GM19468 (cell line): Measurements from ENCODE around the gene MOGAT1.
"Not testable (repeated sequence)": the region's sequence is repeated elsewhere in the genome, so short reads cannot be mapped to it uniquely, and the experiment has no call there.

Source experiments
- ATAC-seq: cut with Tn5 transposase; IDR thresholded peaks from one replicate; pipeline ENCODE4 v1.9.1; 2021; ENCODE audit warnings: mild to moderate bottlenecking, moderate library complexity, moderate number of reproducible peaks; ENCODE audit not compliant: unreplicated experiment; ENCODE audit errors: extremely low read depth

MOGAT1 gene

DNA sequence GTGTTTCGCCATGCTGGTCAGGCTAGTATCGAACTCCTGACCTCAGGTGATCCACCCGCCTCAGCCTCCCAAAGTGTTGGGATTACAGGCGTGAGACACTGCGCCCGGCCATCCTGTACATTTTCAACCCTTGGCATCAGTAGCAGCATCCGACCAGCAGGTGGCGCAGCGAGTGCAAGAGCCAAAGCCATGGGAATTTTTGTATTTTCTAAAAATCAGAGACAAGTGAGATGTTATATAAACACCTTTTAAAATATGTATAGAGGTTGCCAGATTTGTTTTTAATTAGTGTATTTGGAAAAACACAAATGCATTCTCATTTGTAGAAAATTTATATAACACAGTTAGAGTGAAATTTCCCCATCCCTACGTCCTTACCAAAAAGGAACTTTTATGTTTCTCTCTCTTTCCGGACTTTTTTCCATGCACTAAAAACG, 36.8 kb downstream of the MOGAT1 start:
- ATAC-seq, result no peak

DNA sequence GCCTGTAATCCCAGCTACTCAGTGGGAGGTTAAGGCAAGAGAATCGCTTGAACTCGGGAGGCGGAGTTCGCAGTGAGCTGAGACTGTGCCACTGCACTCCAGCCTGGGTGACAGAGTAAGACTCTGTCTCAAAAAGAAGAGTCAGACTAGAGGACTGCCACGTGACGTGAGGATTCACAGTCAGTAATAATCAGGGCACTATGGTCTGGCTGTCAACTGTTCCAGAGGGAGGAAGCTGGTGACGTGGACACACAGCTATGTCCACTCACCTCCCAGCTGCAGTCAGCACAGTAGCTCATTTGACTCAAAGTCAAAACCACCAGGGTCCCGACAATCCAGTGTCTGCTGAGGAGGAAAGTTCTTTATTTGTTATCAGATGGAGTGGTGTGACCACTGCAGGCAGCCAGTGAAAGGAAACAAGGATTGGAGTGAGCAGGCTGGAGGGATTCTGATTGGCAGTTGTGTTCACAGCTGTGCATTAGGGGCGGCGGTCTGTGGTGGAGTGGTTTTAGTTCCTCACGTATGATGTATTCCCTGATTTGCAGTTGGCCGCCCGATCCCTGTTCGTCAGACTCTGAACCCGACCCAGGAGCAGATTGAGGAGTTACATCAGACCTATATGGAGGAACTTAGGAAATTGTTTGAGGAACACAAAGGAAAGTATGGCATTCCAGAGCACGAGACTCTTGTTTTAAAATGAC, 37.9 kb downstream of the MOGAT1 start:
- ATAC-seq, result no peak

DNA sequence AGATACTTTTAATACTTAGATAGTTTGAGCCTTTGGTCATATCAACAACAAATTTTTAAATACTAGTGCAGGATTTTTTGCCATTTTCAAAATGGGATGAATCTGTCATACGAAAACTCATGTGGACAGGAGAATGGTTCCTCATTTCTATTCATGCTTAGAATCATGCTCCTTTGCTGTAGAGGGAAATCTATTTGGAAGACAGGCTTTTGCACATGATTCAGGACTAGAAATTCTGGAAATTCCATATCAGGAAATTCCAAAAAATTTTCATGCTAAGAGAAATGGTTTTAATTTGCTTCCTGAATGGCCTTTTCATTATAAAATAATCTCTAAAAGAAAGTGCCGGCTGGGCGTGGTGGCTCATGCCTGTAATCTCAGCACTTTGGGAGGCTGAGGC, 39.3 kb downstream of the MOGAT1 start:
- ATAC-seq, result no peak

DNA sequence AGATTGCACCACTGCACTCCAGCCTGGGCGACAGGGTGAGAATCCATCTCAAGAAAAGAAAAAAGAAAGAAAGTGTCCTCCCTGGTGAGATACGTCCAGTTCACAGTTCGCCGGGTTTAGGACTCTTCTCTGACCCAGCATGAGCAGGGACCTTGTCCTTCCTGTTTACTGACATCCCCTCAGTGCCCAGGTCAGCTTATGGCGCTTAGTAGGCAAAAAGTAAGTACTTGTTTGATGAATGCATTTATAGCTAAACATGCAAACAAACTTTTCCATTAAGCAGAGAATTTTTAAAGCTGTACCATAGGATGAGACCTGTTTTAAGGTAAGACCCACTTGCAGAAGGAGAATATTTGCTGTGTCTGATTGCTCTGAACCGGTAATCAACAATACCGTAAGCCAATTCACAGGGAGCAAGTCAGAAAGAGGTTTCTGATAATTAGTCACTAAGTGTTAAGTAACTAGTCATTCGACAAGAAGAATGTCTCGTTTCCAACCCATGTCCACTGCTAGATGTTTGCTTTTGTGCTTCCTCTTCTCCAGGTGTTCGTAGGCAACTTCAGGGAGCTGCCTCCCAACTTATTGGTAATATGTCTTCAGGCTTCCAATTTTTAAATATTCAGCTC, 40.0 kb downstream of the MOGAT1 start:
- no peak for ATAC-seq

DNA sequence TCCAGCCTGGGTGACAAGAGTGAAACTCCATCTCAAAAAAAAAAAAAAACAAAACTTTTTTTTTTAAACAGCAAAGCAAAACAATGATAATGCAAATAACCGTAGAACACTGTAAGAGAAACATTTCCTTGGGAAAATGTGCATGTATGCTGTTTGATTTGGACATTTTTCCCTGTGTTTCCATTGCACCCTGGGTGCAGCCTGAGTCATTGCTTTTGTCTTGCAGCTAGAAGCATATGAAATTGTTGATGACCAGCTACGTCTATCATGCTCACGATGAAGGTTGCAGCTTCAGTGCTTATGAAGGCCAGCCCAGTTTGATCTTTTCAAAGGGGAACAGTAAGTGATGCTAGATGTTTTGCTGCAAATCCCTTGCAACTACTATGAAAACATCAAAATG, 41.5 kb downstream of the MOGAT1 start:
- no peak for ATAC-seq

DNA sequence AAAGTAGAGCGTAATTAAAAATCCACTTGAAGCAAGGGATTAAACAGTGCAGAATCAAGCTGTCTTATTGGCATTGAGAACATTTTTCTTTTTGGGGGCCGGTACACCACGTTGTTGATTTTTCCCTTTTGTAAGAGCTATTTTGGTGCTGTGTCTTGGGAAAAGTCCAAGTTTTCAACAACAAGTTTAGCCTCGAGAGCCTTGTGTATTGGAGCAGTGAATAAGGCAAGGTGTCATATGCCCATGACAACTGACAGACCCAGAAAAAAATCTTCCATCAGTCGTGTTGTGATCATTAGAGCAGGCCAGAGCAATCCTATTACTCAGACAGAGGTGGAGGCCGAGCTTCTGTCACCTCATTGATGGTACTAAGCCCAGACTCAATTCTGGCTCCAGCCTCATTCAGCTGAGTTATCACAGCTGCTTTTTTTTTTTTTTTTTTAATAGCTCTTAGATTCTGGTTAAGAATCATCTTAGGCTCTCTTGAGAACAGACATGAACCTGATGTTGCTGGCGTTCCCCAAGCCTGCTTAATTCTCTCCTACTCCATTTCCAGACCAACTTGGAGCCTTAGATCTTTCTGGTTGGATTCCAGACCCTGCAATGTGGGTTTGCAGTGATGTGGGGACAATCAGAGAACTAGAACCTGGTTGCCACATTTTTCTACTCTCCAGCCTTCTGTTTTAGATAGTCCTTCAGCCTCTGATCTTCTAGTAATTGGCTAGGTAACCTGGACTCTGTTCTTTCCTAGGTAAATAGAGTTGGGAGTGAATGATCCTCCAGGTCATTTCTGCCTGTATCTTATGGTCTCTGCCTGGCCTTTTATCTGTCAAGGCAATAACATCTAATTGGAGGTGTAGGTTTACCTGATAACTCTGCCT, 43.1 kb downstream of the MOGAT1 start:
- no peak for ATAC-seq

DNA sequence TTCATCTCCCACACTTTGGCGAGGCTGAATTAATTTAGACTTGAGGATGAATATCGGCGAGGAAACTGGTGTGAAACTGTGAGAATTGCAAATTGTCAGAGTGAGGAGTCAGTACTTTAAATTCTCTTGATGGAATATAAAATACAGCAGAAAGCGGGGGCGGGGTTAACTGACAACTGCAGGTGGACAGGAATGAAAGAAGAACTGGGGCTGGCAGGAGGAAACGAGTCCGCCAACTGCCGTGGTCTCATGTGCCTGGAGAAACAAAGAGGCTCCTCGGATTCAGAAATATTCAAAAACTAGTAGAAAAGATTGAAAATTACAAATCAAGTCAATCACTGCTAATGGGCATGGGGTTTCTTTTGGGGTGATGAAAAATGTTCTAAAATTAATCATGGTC, 44.3 kb downstream of the MOGAT1 start:
- no peak for ATAC-seq

DNA sequence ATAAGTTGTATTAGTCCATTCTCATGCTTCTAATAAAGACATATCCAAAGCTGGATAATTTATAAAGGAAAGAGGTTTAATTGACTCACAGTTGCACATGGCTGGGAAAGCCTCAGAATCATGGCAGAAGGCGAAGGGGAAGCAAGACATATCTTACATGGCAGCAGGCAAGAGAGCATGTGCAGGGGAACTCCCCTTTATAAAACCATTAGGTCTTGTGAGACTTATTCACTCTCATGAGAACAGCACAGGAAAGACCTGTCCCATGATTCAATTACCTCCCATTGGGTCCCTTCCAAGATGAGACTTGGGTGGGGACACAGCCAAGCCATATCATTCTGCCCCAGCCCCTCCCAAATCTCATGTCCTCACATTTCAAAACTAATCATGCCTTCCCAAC, 48.3 kb downstream of the MOGAT1 start:
- not testable (repeated sequence) for ATAC-seq

DNA sequence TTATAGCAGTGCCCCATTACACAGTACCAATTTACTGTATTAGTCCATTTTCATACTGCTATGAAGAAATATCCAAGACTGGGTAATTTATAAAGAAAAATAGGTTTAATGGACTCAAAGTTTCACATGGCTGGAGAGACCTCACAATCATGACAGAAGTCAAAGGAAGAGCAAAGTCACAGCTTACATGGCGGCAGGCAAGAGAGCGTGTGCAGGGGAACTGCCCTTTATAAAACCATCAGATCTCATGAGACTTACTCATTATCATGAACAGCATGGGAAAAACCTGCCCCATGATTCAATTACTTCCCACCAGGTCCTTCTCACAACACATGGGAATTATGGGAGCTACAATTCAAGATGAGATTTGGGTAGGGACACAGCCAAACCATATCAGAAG, 50.1 kb downstream of the MOGAT1 start:
- not testable (repeated sequence) for ATAC-seq

DNA sequence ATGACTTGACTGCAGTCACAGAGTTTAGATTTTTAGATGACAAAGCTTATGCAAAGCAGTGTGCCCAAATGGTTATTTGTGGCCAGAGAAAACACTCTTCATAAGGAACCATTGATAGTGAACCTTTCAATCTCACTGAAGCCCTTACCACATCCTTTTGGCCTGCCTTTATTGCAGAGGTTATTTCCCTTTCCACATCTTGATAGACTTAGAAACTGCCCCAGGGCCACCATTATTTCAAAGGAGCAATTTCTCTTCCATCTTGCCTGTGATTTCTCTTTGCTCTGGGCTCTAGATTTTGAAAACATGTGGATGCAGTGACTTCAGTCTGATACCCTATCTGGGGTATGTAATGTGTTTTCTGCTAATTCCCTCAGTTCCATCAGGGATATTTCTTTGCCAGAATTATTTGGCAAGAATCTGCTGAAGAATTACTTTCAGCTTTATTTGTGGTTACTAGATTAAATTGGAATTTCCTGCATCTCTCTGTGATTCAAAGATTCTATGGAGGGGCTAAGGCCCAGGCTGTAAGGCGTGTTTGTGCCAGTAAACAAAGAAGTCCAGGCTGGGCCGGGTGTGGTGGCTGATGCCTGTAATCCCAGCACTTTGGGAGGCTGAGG, 51.0 kb downstream of the MOGAT1 start:
- peak; percentile 98 for ATAC-seq

DNA sequence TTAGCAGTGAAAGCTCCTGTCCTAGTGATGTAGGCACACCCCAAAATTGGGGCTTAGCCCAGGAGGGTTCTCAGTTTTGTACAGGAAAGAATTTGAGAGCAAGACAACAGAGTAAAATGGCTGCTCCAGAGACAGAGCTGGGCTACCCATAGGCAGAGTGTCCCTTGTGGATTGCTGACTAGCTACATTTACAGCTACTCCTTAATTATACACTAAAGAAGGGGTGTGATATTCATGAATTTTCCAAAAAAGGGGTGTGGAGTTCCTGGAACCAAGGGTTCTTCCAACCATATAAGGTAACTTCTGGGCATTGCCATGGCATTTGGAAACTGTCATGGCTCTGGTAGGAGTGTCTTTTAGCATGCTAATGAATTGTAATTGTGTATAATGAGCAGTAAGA, 52.8 kb downstream of the MOGAT1 start:
- ATAC-seq, result no peak

DNA sequence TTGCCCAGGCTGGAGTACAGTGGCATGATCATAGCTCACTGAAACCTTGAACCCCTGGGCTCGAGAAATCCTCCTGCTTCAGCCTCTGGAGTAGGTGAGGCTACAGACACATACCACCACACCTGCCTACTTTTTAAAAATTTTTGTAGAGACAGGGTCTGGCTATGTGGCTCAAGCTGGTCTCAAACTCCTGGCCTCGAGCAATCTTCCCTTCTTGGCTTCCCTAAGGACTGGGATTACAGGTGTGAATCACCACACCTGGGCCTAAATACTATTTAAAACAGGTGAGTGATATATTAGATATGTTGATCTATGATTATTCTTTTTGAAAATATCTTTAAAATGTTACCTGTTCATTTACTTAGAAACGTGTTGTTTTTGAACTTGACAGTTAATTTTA, 57.2 kb downstream of the MOGAT1 start:
- no peak for ATAC-seq

DNA sequence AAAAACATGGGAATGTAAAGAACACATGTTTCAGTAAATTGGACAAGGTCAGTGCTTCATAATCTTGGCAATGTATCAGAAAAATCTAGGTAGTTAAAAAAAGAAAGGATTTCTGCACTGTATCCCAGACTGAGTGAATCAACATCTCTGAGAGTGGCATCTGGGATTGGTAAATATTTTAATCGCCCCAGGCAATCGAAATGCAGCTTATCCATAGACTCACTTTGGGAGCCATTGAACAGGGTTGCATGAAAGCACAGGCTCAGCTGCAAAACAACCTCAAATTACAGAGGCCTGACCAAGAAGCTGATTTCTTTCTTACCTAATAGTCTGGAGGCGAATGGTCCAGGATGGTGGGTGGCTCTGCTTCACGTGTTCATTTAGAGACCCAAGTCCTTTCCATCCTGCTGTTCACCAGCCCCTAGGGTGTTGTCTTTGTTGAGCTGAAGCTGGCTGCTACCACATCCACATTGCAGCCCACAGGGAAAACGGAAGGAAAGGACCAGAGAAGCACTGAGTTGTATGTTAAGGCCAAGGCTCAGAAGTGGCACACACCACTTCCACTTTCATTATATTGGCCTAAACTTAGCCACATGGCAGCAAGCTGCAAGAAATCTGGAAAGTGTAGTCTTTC, 59.0 kb downstream of the MOGAT1 start:
- ATAC-seq, result peak; percentile 23

DNA sequence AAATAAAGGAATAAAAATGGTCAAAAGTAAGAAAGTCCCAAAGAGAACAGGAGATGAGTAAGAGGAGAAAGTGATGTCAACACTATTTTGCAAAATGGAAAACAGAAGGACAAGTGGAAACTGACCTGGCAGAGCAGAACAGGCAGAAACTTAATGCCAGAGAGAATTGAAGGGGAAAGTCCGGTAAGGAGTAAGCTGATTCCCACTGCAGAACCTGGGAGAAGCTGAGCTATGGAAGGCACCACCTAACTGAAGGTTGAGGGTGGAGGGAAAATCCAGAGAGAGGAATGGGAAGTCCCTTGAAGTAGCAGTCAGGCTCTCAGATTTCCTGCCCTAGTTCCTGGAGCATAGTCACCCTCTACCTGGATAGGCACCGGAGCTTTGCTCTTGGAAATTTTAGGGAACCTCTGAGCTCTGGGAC, 59.8 kb downstream of the MOGAT1 start:
- ATAC-seq, result no peak

DNA sequence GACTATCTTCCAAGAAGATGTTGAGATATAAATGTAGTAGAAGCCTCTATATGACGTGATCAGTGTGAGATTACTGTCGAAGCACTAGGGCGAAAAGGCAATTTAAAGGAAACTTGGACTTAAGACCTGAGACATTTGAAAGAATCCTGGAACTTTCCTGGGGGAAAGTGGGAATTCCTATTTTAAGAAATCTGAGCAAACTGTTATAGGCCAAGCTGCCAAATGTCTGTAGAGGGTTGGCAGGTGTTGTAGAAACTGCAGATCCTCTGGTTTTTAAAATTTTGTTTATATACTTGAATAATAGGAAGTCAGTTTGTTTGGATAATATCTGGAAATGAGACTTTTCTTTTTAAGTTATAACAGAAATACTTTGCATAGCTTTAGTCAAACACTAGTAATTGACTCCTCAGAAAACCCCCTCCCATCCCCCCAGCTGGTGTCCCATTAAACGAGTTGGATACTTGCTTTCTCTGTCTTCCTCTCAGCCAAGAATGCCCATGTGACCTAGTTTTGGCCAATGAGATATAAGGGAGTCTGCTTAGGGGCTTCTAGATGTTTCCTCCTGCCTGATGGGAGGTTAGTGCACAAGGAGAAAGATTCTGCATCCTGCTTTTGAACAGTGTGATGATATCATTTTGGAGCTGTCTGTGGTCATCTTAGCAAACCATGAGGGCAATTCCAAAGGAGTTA, 61.2 kb downstream of the MOGAT1 start:
- no peak for ATAC-seq

DNA sequence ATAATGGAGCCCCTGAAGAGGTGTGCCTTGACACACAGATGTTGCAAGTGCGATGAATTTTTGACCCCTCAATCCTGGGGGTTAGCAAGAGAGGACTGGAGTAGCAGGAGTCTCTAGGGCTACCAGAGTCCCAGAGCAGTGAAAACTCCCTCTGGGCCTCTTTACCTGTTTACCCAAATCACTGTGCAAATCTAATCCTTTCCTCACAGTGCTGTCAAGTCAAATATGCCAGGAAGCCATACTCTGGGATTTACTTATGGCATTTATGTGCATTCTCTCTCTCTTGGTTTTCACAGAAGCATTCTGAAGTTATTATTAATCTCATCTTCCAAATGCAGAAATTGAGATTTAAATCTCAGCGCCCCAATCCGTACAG, 62.0 kb downstream of the MOGAT1 start:
- no peak for ATAC-seq

DNA sequence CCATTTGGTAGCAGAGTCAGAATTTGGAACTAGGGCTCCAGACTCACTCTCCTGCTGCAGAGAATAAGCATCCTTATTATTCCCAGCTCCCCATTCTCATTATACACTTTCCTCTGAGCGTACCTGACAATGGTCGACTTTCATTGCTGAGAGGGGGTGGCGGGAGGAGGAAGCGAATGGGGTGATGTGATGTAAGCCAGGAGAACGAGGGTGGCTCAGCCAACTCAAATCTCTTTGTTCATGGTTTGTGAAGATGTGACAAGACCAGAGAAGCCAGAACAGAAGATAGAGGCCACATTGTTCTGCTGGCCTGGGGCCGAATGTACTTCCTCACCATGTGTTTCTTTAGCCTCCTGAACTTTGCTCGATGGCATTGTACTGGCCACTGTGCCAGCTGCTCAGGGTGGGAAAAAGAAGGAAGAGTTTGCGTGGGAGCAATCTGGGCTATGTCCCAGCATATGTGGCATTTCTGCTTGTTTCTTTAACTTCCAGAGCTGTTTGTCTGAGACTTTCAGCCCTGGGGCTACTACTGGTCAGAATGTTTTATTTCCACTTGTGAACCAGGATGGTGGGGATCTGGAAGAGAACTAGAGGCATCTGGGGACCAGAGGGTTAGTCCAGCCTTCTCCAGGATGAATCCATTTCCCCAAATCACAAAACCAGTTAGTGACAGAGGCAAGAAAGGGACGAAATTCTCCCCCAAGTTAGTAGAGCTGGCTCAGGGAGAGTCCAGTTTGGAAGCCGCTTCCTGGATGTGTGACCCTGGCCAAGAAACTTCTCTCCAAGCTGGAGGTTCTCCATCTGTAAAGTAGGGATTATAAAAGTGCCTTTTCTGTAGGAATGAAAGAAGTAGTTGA, 62.6 kb downstream of the MOGAT1 start:
- no peak for ATAC-seq

DNA sequence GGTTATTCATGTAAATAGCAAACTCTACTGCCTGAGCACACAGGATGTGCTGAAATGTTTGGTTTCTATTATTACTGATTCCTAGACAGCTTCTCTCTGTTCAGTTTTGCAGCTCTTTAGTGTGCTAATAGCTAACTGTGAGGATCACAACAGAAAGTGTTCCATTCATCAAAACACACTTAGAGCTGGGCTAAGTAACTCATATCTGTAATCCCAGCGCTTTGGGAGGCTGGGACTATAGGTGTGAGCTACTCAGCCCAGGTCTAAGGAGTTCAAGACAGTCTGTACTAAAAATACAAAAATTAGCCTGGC, 63.2 kb downstream of the MOGAT1 start:
- peak; percentile 81 for ATAC-seq

DNA sequence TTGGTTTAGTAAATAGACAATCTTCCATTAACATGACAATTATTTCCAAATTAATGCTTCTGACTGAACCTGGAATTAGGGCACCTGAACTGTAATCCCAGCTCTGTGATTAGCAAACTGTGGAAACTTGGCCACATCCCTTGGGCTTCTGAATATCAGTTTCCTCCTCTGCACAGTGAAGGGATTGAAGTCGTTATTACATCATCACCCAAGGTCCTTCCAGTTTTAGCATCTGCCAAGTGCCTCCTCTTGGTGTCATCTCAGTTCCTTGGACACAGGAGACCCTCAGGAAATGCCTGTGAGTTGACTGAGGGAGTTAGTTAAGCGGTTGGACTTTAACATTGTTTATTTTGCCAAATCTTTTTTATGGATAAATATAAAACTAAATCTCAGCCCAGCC, 64.8 kb downstream of the MOGAT1 start:
- no peak for ATAC-seq
